HL-60 (cell line): ENCODE results near the gene KCNJ15.
"Not testable (repeated sequence)": the region's sequence is repeated elsewhere in the genome, so short reads cannot be mapped to it uniquely, and the experiment has no call there.

Experiments used
- DNase-seq, 2 experiments: peaks; one replicate each; pipeline ENCODE4 v3.0.0-alpha.2; 2010 to 2020; ENCODE audit warnings: low read depth in 1 of 2, low spot score in 1 of 2
- H3K27ac ChIP-seq: fragments of 250-450 bp; sonication (Bioruptor Pico); replicated peaks from 2 replicates; pipeline ENCODE4 v1.5.1; 2020; ENCODE audit warnings: mild to moderate bottlenecking, moderate library complexity
- H3K27me3 ChIP-seq: fragments of 250-450 bp; sonication (Bioruptor Pico); 2 replicates; pipeline ENCODE4 v1.5.1; 2021; ENCODE audit warnings: mild to moderate bottlenecking, moderate library complexity; ENCODE audit not compliant: insufficient read depth, poor library complexity, severe bottlenecking
- H3K4me3 ChIP-seq: replicated peaks from 2 replicates; pipeline ENCODE4 v1.5.1; 2011; ENCODE audit warnings: mild to moderate bottlenecking, control low read depth, low read length; ENCODE audit not compliant: insufficient read depth
- GABPA ChIP-seq: IDR thresholded peaks from 2 replicates; pipeline ENCODE4 v1.6.1; 2012; ENCODE audit warnings: low read depth
- POLR2AphosphoS5 ChIP-seq: IDR thresholded peaks from 2 replicates; pipeline ENCODE4 v1.6.1; 2012; ENCODE audit warnings: low read depth
- SPI1 ChIP-seq: IDR thresholded peaks from 2 replicates; pipeline ENCODE4 v1.6.1; 2012; ENCODE audit warnings: low read depth, mild to moderate bottlenecking, borderline replicate concordance
- TF ChIP-seq, protein P1 (sequence below): IDR thresholded peaks from one replicate; pipeline ENCODE4 v1.5.1; 2011; ENCODE audit warnings: low read length, control low read depth, inconsistent platforms; ENCODE audit not compliant: insufficient read depth
- TF ChIP-seq, protein P2 (sequence below): IDR thresholded peaks from 2 replicates; pipeline ENCODE4 v1.6.1; 2012; ENCODE audit warnings: low read depth; ENCODE audit not compliant: insufficient replicate concordance

KCNJ15 gene

DNA sequence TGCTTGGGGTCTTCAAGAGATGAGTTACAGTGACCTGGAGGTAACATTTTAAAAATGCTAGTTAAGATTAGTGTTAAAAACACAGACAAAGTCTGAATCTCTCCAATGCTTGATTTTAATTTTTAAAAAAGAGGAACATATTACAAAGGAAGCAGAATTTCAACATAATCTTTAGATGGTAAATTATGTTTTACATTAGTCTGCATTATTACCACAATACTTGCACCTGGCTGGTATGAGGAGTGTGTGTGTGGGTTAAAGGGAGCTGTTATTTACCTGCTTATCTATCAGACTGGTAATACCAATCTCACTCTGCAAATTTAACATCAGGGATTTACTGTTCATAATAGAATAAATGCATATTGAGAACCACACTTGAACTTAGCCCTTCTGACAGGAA lies 10.3 kb upstream of the KCNJ15 start:
- Histone ChIP-seq H3K4me3 (no peak overlapping the region), H3K27me3 (no peaks in the 10 kb centered on the region), H3K27ac (no peak overlapping the region)
- TF ChIP-seq, protein P1, sequence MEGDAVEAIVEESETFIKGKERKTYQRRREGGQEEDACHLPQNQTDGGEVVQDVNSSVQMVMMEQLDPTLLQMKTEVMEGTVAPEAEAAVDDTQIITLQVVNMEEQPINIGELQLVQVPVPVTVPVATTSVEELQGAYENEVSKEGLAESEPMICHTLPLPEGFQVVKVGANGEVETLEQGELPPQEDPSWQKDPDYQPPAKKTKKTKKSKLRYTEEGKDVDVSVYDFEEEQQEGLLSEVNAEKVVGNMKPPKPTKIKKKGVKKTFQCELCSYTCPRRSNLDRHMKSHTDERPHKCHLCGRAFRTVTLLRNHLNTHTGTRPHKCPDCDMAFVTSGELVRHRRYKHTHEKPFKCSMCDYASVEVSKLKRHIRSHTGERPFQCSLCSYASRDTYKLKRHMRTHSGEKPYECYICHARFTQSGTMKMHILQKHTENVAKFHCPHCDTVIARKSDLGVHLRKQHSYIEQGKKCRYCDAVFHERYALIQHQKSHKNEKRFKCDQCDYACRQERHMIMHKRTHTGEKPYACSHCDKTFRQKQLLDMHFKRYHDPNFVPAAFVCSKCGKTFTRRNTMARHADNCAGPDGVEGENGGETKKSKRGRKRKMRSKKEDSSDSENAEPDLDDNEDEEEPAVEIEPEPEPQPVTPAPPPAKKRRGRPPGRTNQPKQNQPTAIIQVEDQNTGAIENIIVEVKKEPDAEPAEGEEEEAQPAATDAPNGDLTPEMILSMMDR = no peak
- TF ChIP-seq POLR2AphosphoS5 (no peak), SPI1 (no peak), GABPA (no peak)
- TF ChIP-seq, protein P2, sequence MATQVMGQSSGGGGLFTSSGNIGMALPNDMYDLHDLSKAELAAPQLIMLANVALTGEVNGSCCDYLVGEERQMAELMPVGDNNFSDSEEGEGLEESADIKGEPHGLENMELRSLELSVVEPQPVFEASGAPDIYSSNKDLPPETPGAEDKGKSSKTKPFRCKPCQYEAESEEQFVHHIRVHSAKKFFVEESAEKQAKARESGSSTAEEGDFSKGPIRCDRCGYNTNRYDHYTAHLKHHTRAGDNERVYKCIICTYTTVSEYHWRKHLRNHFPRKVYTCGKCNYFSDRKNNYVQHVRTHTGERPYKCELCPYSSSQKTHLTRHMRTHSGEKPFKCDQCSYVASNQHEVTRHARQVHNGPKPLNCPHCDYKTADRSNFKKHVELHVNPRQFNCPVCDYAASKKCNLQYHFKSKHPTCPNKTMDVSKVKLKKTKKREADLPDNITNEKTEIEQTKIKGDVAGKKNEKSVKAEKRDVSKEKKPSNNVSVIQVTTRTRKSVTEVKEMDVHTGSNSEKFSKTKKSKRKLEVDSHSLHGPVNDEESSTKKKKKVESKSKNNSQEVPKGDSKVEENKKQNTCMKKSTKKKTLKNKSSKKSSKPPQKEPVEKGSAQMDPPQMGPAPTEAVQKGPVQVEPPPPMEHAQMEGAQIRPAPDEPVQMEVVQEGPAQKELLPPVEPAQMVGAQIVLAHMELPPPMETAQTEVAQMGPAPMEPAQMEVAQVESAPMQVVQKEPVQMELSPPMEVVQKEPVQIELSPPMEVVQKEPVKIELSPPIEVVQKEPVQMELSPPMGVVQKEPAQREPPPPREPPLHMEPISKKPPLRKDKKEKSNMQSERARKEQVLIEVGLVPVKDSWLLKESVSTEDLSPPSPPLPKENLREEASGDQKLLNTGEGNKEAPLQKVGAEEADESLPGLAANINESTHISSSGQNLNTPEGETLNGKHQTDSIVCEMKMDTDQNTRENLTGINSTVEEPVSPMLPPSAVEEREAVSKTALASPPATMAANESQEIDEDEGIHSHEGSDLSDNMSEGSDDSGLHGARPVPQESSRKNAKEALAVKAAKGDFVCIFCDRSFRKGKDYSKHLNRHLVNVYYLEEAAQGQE = no peak
- no peak for DNase-seq

DNA sequence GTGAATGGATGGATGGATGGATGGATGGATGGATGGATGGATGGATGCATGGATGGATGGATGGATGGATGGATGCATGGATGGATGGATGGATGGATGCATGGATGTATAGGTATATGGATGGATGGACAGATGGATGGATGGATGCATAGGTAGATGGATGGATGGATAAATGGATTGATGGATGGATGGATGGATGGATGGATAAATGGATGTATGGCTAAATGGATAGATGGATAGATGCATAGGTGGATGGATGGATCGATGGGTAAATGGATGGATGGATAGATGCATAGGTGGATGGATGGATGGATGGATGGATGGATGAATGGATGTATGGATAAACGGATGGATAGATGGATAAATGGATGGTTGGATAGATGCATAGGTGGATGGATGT lies 9.7 kb upstream of the KCNJ15 start:
- not testable (repeated sequence) for H3K27ac ChIP-seq, H3K4me3 ChIP-seq, DNase-seq, H3K27me3 ChIP-seq

DNA sequence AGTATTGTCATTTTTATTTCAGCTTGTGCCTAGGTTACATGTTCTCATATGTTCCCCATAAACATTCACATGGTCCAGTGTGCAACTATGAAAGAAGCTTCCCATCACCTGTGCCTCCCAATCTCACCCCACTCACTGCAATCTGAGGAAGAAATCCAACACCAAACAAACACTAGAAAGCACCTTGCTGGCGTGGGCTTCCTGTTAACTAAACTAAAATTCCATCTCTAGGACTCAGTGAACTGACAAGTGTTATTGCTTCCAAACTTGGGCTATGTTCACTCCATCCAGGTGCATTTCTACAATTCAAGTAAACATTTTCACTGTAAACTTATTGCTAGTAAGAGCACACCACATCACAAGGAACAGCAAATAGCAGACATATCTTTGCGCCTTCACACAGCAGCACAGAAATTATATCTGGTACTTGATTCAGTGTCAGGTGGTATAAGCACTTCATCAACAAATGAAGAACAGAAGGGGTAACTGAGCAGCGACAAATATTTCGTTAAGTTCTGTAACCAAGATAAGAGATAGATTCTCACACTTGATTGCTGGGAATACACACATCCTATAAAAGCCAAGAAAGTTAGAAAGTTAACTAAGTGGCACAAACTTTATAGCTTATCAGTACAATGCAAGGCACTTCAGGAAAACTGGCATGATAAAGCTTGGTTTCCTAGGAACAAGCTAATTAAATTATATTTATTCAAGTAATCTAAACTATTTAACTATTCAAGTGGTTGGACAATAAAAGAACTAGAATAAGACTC lies 8.9 kb upstream of the KCNJ15 start:
- no peak for TF ChIP-seq POLR2AphosphoS5
- TF ChIP-seq, protein P2 = no peak
- no peaks in the 10 kb centered on the region for H3K27me3 ChIP-seq
- no peak overlapping the region for H3K27ac ChIP-seq
- H3K4me3 ChIP-seq = no peak overlapping the region
- DNase-seq = no peak

DNA sequence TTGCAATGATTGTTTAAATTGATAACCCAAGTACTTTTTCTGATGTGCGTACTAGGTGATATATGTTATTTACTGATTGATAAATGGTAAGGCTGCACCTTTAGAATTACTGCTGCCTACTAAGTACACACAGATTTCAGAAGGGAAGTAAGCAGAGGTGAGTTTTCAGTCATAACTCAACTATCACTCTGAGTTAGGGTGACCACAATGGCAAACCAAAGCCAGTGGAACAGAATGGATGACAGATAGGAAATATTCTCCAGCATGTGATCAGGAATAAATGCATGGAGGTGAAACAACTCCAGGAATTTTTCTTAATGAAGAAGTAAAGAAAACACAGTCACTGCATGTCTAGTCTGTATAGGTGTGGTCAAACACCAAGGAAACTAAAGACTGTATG lies 7.5 kb upstream of the KCNJ15 start:
- DNase-seq = no peak
- no peaks in the 10 kb centered on the region for H3K27me3 ChIP-seq
- no peak overlapping the region for H3K27ac ChIP-seq
- TF ChIP-seq POLR2AphosphoS5 (no peak), SPI1 (no peak), GABPA (no peak)
- TF ChIP-seq, protein P2 = no peak
- TF ChIP-seq, protein P1 = no peak
- no peak overlapping the region for H3K4me3 ChIP-seq
